ENCODE data around the gene TESPA1. TPM values are rescaled to one million over a fixed set of nuclear protein-coding genes. Genes with fewer than 3 reads are reported as not detected.
"Not testable (repeated sequence)": the region's sequence is repeated elsewhere in the genome, so short reads cannot be mapped to it uniquely, and the experiment has no call there.

Gene TESPA1
- total RNA-seq, 1 donor from 2014 or later, result 181 TPM

DNA sequence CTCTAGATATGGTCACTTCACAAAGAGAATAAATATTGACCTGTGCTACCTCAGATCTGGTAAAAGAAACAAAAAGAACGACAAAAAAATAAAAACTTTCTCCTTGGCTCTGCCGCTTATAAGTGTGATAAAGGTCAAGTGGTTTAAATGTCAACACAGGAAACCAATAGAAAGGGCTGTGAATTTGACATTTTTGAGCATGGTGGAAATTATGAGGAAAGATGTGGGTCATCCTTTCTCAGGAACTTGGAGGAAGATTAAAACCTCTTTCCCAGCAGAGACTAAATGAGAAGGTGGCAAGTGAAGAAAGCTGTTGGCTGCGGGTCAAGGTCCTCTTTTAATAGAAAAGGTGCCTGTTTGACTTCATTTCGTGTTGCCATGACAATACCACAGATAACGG is 28.2 kb downstream of the TESPA1 start:
- Mint-ChIP-seq H3K4me1 (ENCODE audit: low read depth) (peaks cover 81% of the 10 kb centered on the region), H3K4me3 (peak overlapping the region; percentile 79), H3K36me3 (ENCODE audit: low read depth) (peaks cover 85% of the 10 kb centered on the region), H3K9me3 (peaks cover 17% of the 10 kb centered on the region), H3K27ac (peak overlapping the region; percentile 96), H3K27me3 (ENCODE audit: insufficient read depth) (no peaks in the 10 kb centered on the region)
- no peak for DNase-seq (ENCODE audit: low spot score)
- intact Hi-C loops (cut with micrococcal nuclease), result loop anchor here (1.0 kb wide), 3 partner anchors 21 to 35 kb away; partner anchors contain the start of gene TESPA1

- peak overlapping the region; percentile 62 for H3K27ac Mint-ChIP-seq
- intact Hi-C loops (cut with micrococcal nuclease), result no loop called here
- H3K9me3 Mint-ChIP-seq, result peaks cover 24% of the 10 kb centered on the region
- peaks cover 89% of the 10 kb centered on the region for H3K36me3 Mint-ChIP-seq (ENCODE audit: low read depth)
- H3K4me1 Mint-ChIP-seq (ENCODE audit: low read depth), result peaks cover 81% of the 10 kb centered on the region
- H3K27me3 Mint-ChIP-seq (ENCODE audit: insufficient read depth), result no peaks in the 10 kb centered on the region
- DNase-seq (ENCODE audit: low spot score), result no peak
- no peak overlapping the region for H3K4me3 Mint-ChIP-seq
Measured at GRCh38 chr12:54954801-54955200, 29.8 kb downstream of the TESPA1 start.

- Mint-ChIP-seq H3K4me3 (no peak overlapping the region), H3K27me3 (ENCODE audit: insufficient read depth) (no peaks in the 10 kb centered on the region), H3K27ac (no peak overlapping the region), H3K36me3 (ENCODE audit: low read depth) (peaks cover 87% of the 10 kb centered on the region), H3K4me1 (ENCODE audit: low read depth) (peaks cover 80% of the 10 kb centered on the region), H3K9me3 (peaks cover 24% of the 10 kb centered on the region)
- intact Hi-C loops (cut with micrococcal nuclease), result no loop called here
- DNase-seq (ENCODE audit: low spot score), result no peak
Measured at GRCh38 chr12:54954228-54954627, 30.3 kb downstream of the TESPA1 start.

GRCh38 chr12:54950071-54950727 is 34.4 kb downstream of the TESPA1 start:
- Mint-ChIP-seq H3K9me3 (peaks cover 24% of the 10 kb centered on the region), H3K4me1 (ENCODE audit: low read depth) (peaks cover 52% of the 10 kb centered on the region), H3K27ac (peak overlapping the region; percentile 66), H3K4me3 (peak overlapping the region; percentile 40), H3K36me3 (ENCODE audit: low read depth) (peaks cover 69% of the 10 kb centered on the region), H3K27me3 (ENCODE audit: insufficient read depth) (no peaks in the 10 kb centered on the region)
- intact Hi-C loops (cut with micrococcal nuclease), result loop anchor here (1.0 kb wide), 2 partner anchors 9 to 15 kb away; no protein-coding TSS in a partner anchor
- no peak for DNase-seq (ENCODE audit: low spot score)

DNA sequence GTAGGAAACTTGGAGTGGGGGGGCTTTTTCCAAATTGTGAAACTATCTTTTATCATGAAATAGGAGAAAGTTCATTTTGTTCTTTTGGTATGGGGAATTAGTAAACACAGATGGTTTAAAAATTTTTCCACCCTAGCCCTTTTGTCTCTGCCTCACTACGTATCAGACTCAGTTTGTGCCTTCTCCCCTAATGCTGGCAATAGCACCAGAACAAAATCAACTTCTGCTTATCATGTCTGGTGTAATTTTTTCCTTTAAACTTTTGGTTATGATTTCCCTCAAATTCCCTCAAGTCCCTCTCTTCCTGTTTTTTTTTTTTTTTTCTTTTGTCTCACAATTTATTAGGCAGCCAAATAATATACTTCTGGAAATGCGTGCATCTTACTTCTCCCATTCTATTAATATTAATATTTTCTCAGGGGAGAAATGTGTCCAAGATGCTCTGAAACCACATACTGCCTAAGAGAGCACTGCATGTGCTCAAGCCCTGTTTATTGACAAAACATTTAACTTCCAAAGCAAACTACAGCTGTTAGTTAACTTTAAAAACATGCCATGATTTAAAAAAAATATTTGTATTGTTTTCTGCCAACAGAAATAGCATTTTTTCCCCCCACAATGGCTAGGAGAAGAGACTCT is 35.4 kb downstream of the TESPA1 start:
- H3K4me3 Mint-ChIP-seq, result no peak overlapping the region
- peaks cover 24% of the 10 kb centered on the region for H3K9me3 Mint-ChIP-seq
- no peak for DNase-seq (ENCODE audit: low spot score)
- peaks cover 59% of the 10 kb centered on the region for H3K36me3 Mint-ChIP-seq (ENCODE audit: low read depth)
- H3K4me1 Mint-ChIP-seq (ENCODE audit: low read depth), result peaks cover 47% of the 10 kb centered on the region
- intact Hi-C loops (cut with micrococcal nuclease), result no loop called here
- no peaks in the 10 kb centered on the region for H3K27me3 Mint-ChIP-seq (ENCODE audit: insufficient read depth)
- H3K27ac Mint-ChIP-seq, result no peak overlapping the region

DNA sequence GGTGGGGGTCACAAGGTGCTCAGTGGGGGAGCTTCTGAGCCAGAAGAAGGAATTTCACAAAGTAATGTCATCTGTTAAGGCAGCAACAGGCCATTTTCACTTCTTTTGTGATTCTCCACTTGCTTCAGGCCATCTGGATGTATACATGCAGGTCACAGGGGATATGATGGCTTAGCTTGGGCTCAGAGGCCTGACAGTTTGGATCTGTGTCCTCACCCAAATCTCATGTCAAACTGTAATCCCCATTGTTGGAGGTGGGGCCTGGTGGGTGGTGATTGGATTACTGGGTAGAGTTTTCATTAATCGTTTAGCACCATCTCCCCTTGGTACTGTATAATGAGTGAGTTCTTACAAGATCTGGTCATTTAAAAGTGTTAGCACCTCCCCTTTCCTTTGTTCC is 36.4 kb downstream of the TESPA1 start:
- Mint-ChIP-seq H3K4me1 (ENCODE audit: low read depth) (peaks cover 46% of the 10 kb centered on the region), H3K36me3 (ENCODE audit: low read depth) (peaks cover 49% of the 10 kb centered on the region), H3K4me3 (no peak overlapping the region), H3K27ac (peak overlapping the region; percentile 32), H3K9me3 (peaks cover 22% of the 10 kb centered on the region), H3K27me3 (ENCODE audit: insufficient read depth) (no peaks in the 10 kb centered on the region)
- DNase-seq (ENCODE audit: low spot score), result no peak
- intact Hi-C loops (cut with micrococcal nuclease), result no loop called here

DNA sequence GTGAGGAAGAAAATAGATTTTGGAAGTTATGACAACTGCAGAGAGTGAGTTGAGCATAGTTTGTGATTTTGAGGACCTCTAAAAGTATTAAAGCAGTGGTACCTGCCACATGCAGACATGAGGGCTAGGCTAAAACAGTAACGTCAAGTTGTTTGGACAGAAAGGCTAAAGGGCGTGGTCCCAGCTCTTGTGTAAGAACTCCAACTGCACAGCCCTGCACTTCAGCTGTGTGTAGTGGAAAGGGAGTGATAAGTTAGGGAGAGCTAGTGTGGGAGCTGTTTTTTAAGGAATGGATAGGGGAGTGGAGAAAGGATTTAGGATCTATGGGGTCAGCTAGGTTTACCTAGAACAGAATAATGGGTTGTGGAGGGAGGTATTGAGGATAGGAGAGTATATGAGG is 39.5 kb downstream of the TESPA1 start:
- no peak overlapping the region for H3K27ac Mint-ChIP-seq
- H3K4me3 Mint-ChIP-seq, result no peak overlapping the region
- intact Hi-C loops (cut with micrococcal nuclease), result no loop called here
- no peak for DNase-seq (ENCODE audit: low spot score)
- H3K36me3 Mint-ChIP-seq (ENCODE audit: low read depth), result peaks cover 37% of the 10 kb centered on the region
- no peaks in the 10 kb centered on the region for H3K27me3 Mint-ChIP-seq (ENCODE audit: insufficient read depth)
- no peaks in the 10 kb centered on the region for H3K9me3 Mint-ChIP-seq
- H3K4me1 Mint-ChIP-seq (ENCODE audit: low read depth), result peaks cover 19% of the 10 kb centered on the region

DNA sequence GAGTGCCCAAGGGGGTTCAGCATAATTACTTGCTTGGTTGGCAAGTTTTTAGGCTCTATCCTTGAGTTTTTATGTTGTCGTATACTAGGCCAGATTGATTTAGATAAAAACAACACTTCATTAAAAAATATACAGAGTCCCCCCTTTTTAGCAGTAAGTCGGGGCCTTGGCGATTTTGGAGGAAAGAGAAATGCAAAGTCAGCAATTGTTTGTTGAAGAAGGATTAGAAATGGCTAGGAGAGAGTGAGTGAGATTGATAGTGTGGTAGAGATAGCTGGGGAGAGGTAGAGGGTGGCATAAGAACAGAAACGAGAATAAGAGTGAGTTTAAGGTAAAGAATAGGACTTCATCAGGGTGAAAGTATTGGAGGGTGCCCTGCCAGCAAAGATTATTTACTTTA is 41.3 kb downstream of the TESPA1 start:
- intact Hi-C loops (cut with micrococcal nuclease); H3K27ac Mint-ChIP-seq; H3K9me3 Mint-ChIP-seq; H3K27me3 Mint-ChIP-seq (ENCODE audit: insufficient read depth); H3K4me3 Mint-ChIP-seq; H3K4me1 Mint-ChIP-seq (ENCODE audit: low read depth); DNase-seq (ENCODE audit: low spot score): not testable (repeated sequence)
- peaks cover 31% of the 10 kb centered on the region for H3K36me3 Mint-ChIP-seq (ENCODE audit: low read depth)

DNA sequence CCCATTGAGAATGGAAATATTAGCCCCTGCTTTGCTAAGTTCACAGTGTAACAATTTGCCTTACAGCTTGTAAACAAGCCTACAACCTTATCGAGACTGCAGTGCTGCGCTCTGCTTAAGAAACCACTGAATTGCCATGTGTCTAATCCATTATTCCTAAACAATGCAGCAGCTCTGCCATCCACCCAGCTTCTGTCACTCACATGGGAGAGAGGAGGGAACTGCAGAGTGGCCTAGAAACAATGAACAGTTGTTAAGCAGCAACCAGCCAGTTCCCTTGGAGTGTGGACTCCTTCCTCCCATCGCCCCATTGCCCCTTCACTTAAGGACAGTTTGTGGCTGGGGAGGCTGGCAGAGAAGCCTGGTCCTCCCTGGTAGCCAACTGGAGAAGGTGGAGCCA is 42.9 kb downstream of the TESPA1 start:
- Mint-ChIP-seq H3K9me3 (peaks cover 15% of the 10 kb centered on the region), H3K27me3 (ENCODE audit: insufficient read depth) (no peaks in the 10 kb centered on the region)

DNA sequence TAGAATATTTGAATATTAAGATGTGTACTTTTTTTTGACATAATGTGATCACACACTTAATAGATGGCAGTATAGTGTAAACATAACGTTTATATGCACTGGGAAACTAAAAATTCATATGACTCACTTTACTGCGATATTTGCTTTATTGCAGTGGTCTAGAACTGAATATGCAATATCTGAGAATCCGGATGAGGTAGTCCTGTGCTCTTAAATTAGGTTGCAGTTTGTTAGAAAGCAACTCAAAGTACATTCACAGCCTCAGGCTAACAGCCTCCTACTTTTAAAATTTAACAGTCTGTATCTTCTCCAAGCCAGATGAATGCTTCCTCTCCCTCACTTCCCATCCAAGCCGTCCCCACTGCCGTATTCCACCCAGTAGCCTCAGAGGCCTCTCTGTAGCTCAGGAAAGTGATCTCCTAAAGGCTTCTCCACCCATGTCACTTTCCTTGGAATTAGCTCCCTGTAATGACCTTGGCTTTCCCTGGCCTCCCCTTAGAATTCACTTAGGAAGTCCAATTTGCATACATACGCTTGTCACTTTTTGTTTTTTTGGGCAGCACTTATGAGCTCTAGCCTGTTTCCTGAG is 43.7 kb downstream of the TESPA1 start:
- DNase-seq (ENCODE audit: low spot score), result no peak
- no peaks in the 10 kb centered on the region for H3K27me3 Mint-ChIP-seq (ENCODE audit: insufficient read depth)
- H3K9me3 Mint-ChIP-seq, result peaks cover 23% of the 10 kb centered on the region
- intact Hi-C loops (cut with micrococcal nuclease), result no loop called here
- peaks cover 42% of the 10 kb centered on the region for H3K36me3 Mint-ChIP-seq (ENCODE audit: low read depth)
- no peak overlapping the region for H3K27ac Mint-ChIP-seq
- H3K4me1 Mint-ChIP-seq (ENCODE audit: low read depth), result peaks cover 14% of the 10 kb centered on the region
- H3K4me3 Mint-ChIP-seq, result no peak overlapping the region

More for the DNA sequence above, 42.9 kb downstream of the TESPA1 start:
- DNase-seq (ENCODE audit: low spot score), result no peak
- intact Hi-C loops (cut with micrococcal nuclease), result no loop called here
- no peak overlapping the region for H3K27ac Mint-ChIP-seq
- H3K4me3 Mint-ChIP-seq, result no peak overlapping the region
- peaks cover 6% of the 10 kb centered on the region for H3K4me1 Mint-ChIP-seq (ENCODE audit: low read depth)
- H3K36me3 Mint-ChIP-seq (ENCODE audit: low read depth), result peaks cover 34% of the 10 kb centered on the region

DNA sequence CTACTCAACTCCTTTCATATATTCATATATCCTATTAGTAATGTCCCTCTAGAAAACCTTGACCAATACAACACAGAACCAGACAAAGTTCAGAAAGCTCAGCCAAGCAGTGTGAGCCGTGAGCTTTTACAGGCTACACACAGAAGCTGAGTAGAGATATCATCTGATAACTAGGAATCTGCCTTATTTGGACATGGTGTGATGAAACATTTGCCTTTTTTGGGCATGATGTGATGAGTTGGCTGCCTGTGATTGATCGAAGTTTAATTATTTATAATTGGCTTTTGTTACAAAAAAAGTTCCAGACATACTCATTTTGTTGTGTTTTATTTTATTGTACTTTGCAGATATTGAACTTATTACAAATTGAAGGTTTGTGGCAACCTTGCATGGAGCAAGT is 46.6 kb downstream of the TESPA1 start:
- peaks cover 28% of the 10 kb centered on the region for H3K9me3 Mint-ChIP-seq
- H3K4me3 Mint-ChIP-seq, result no peak overlapping the region
- peaks cover 48% of the 10 kb centered on the region for H3K36me3 Mint-ChIP-seq (ENCODE audit: low read depth)
- no peak for DNase-seq (ENCODE audit: low spot score)
- no peak overlapping the region for H3K27ac Mint-ChIP-seq
- intact Hi-C loops (cut with micrococcal nuclease), result no loop called here
- no peaks in the 10 kb centered on the region for H3K27me3 Mint-ChIP-seq (ENCODE audit: insufficient read depth)
- peaks cover 39% of the 10 kb centered on the region for H3K4me1 Mint-ChIP-seq (ENCODE audit: low read depth)

GRCh38 chr12:54937376-54937775 is 47.2 kb downstream of the TESPA1 start:
- Mint-ChIP-seq H3K4me1 (ENCODE audit: low read depth) (peaks cover 42% of the 10 kb centered on the region), H3K36me3 (ENCODE audit: low read depth) (peaks cover 49% of the 10 kb centered on the region), H3K27ac (no peak overlapping the region)

GRCh38 chr12:54936736-54937135 is 47.8 kb downstream of the TESPA1 start:
- Mint-ChIP-seq H3K4me3 (peak overlapping the region; percentile 43), H3K27ac (peak overlapping the region; percentile 99), H3K27me3 (ENCODE audit: insufficient read depth) (no peaks in the 10 kb centered on the region), H3K4me1 (ENCODE audit: low read depth) (peaks cover 42% of the 10 kb centered on the region), H3K36me3 (ENCODE audit: low read depth) (peaks cover 53% of the 10 kb centered on the region), H3K9me3 (peaks cover 35% of the 10 kb centered on the region)
- intact Hi-C loops (cut with micrococcal nuclease), result no loop called here
- DNase-seq (ENCODE audit: low spot score), result no peak

More at GRCh38 chr12:54937376-54937775, 47.2 kb downstream of the TESPA1 start:
- DNase-seq (ENCODE audit: low spot score), result no peak
- intact Hi-C loops (cut with micrococcal nuclease), result no loop called here
- no peaks in the 10 kb centered on the region for H3K27me3 Mint-ChIP-seq (ENCODE audit: insufficient read depth)
- H3K9me3 Mint-ChIP-seq, result peaks cover 29% of the 10 kb centered on the region
- no peak overlapping the region for H3K4me3 Mint-ChIP-seq

Data from activated T-helper 1 cell treated with anti-CD3 and anti-CD28 coated beads, Interleukin-12 subunit alpha, Interleukin-12 subunit beta, Interleukin-2, Interleukin-4 antibody, amounts not matched to agents 30 ng/mL and 10 ng/mL and 1 ng/mL, durations not matched to agents 14 hours and 24 hours and 36 hours (primary cell).